Endothelial cell of umbilical vein (primary cell): ENCODE measurements around the gene CLDN3. TPM values are rescaled to one million over a fixed set of nuclear protein-coding genes. Genes with fewer than 3 reads are reported as not detected.

Experiments
- BruUV-seq: library from RNA; stranded (reverse); fragments of 400-500 nt; replicated peaks from 2 replicates; lab custom pipeline; 2021; lab: Mats Ljungman, UMichigan
- CTCF ChIA-PET: fragments of 300-600, 350-600 bp; sonication (Branson Sonifier 250); formaldehyde crosslinking; loops from one replicate; lab custom pipeline; 2021; ENCODE audit warnings: antibody characterized with exemption, inconsistent platforms; lab: Charles Lee
- POLR2A ChIA-PET: fragments of 300-600, 350-600 bp; sonication (Branson Sonifier 250); formaldehyde crosslinking; loops from one replicate; lab custom pipeline; 2021; ENCODE audit warnings: antibody characterized with exemption, inconsistent platforms; lab: Charles Lee
- DNase-seq: peaks from one replicate; pipeline ENCODE4 v3.0.0-alpha.2; 2011; ENCODE audit warnings: low read depth, low spot score
- FAIRE-seq: peaks from 2 replicates; lab custom pipeline; 2011; peaks lifted over from hg19 to GRCh38; lab: Jason Lieb, UNC
- H2AFZ ChIP-seq: 2 replicates; pipeline ENCODE4 v1.6.0; 2012; ENCODE audit warnings: low read depth, low read length, control low read depth, inconsistent platforms
- H3K27ac ChIP-seq: 2 replicates; pipeline ENCODE4 v1.5.1; 2011; ENCODE audit warnings: low read depth, mild to moderate bottlenecking, control low read depth, low read length, moderate library complexity; ENCODE audit not compliant: insufficient read depth
- H3K27me3 ChIP-seq, 2 experiments: 2 replicates each; pipeline versions ENCODE4 v1.6.0 to v1.6.1; 2011; ENCODE audit warnings: low read length in 2 of 2, mixed read lengths in 1 of 2; ENCODE audit not compliant: control insufficient read depth in 2 of 2, insufficient read depth in 2 of 2
- H3K36me3 ChIP-seq, 2 experiments: 2 replicates in 1 of 2; 3 replicates in 1 of 2; pipeline ENCODE4 v1.5.1; 2011; ENCODE audit warnings: low read length in 2 of 2, mild to moderate bottlenecking in 1 of 2, moderate library complexity in 1 of 2; ENCODE audit not compliant: control insufficient read depth in 2 of 2, insufficient read depth in 2 of 2; ENCODE audit errors: extremely low read depth in 1 of 2
- H3K4me1 ChIP-seq: 3 replicates; pipeline ENCODE4 v1.5.1; 2011; ENCODE audit warnings: mild to moderate bottlenecking, low read length; ENCODE audit not compliant: control insufficient read depth, insufficient read depth; ENCODE audit errors: extremely low read depth
- H3K4me2 ChIP-seq: 2 replicates; pipeline ENCODE4 v1.6.1; 2011; ENCODE audit warnings: low read length, control low read depth, mixed read lengths; ENCODE audit not compliant: insufficient read depth
- H3K4me3 ChIP-seq, 3 experiments: fragments of 200-600 bp in 1 of 3; sonication (generic), shearing (Covaris generic) in 1 of 3; replicated peaks in 1 of 3; 2 replicates each; pipeline ENCODE4 v1.5.1; 2011 to 2016; ENCODE audit warnings: control low read depth in 3 of 3, low read length in 3 of 3, mild to moderate bottlenecking in 2 of 3, inconsistent platforms in 1 of 3, low read depth in 1 of 3, moderate library complexity in 1 of 3; ENCODE audit not compliant: insufficient read depth in 1 of 3
- H3K79me2 ChIP-seq: 2 replicates; pipeline ENCODE4 v1.6.0; 2012; ENCODE audit warnings: low read length, inconsistent platforms; ENCODE audit not compliant: control insufficient read depth, insufficient read depth
- H3K9ac ChIP-seq: replicated peaks from 2 replicates; pipeline ENCODE3; 2011; ENCODE audit warnings: low read length, control low read depth; ENCODE audit not compliant: insufficient read depth; ENCODE audit errors: extremely low read depth
- H3K9me1 ChIP-seq: replicated peaks from 3 replicates; pipeline ENCODE4 v1.6.0; 2011; ENCODE audit warnings: mild to moderate bottlenecking, low read length; ENCODE audit not compliant: control insufficient read depth, insufficient read depth; ENCODE audit errors: extremely low read depth
- H3K9me3 ChIP-seq: replicated peaks from 2 replicates; pipeline ENCODE4 v1.5.1; 2012; ENCODE audit warnings: low read length, inconsistent platforms; ENCODE audit not compliant: control insufficient read depth, insufficient read depth
- H4K20me1 ChIP-seq: replicated peaks from 2 replicates; pipeline ENCODE3; 2011; ENCODE audit warnings: mild to moderate bottlenecking, low read length; ENCODE audit not compliant: control insufficient read depth, insufficient read depth; ENCODE audit errors: extremely low read depth
- CTCF ChIP-seq, 2 donors: IDR thresholded peaks; 1 replicate in 1 of 2; 2 replicates in 1 of 2; pipeline ENCODE4 v1.5.1; 2011; ENCODE audit warnings: low read length in 2 of 2, mild to moderate bottlenecking in 2 of 2, moderate library complexity in 2 of 2, control low read depth in 1 of 2, inconsistent platforms in 1 of 2, low read depth in 1 of 2; ENCODE audit not compliant: insufficient read depth in 1 of 2; ENCODE audit errors: extremely low read depth in 1 of 2
- EZH2 ChIP-seq: IDR thresholded peaks from 2 replicates; pipeline ENCODE4 v1.6.1; 2012; ENCODE audit warnings: borderline replicate concordance, low read depth, mild to moderate bottlenecking, moderate library complexity, low read length, inconsistent platforms; ENCODE audit not compliant: severe bottlenecking
- FOS ChIP-seq: IDR thresholded peaks from 2 replicates; pipeline ENCODE4 v1.6.1; 2011; ENCODE audit warnings: mild to moderate bottlenecking, low read length, moderate library complexity, borderline replicate concordance; ENCODE audit not compliant: insufficient read depth
- GATA2 ChIP-seq: IDR thresholded peaks from 2 replicates; pipeline ENCODE4 v1.7.0; 2011; ENCODE audit warnings: low read depth, mild to moderate bottlenecking, moderate library complexity, mixed read lengths, low read length; ENCODE audit not compliant: insufficient read length, insufficient read depth
- JUN ChIP-seq: IDR thresholded peaks from 2 replicates; pipeline ENCODE4 v1.6.1; 2011; ENCODE audit warnings: borderline replicate concordance, low read depth; ENCODE audit not compliant: insufficient read length, insufficient read depth
- MAX ChIP-seq: IDR thresholded peaks from 2 replicates; pipeline ENCODE4 v1.6.1; 2011; ENCODE audit not compliant: insufficient read depth, insufficient read length
- MYC ChIP-seq: IDR thresholded peaks from one replicate; pipeline ENCODE4 v1.6.1; 2011; ENCODE audit warnings: mild to moderate bottlenecking, low read depth, low read length
- POLR2A ChIP-seq: IDR thresholded peaks from 2 replicates; pipeline ENCODE4 v1.6.1; 2012; ENCODE audit warnings: low read depth, mild to moderate bottlenecking, control low read depth, low read length
- POLR2AphosphoS5 ChIP-seq: IDR thresholded peaks from 2 replicates; pipeline ENCODE4 v1.6.1; 2012; ENCODE audit warnings: low read depth, mild to moderate bottlenecking, control low read depth, low read length, moderate library complexity; ENCODE audit not compliant: insufficient read depth
- dilution Hi-C: fragments of 300-500 bp; cut with MboI; formaldehyde crosslinking; loops from one replicate; pipeline ENCODE4 v1.15.0; 2019; ENCODE audit warnings: low sequenced_read_pairs; ENCODE audit not compliant: extremely low pct_ligation_motif_present
- intact Hi-C: fragments of 100-400 bp; cut with micrococcal nuclease; formaldehyde crosslinking; loops from one replicate; pipeline ENCODE4 v1.10.0; 2022
- polyA plus RNA-seq, 4 experiments: library from polyadenylated mRNA; depleted of rRNA in 3 of 4; stranded (reverse) in 3 of 4; unstranded in 1 of 4; fragments of >200 nt; gene quantifications; 2 replicates each; pipeline versions ENCODE4 v1.2.1 to v1.2.3, GENCODE V29; 2011 to 2012; ENCODE audit warnings: missing spikeins in 1 of 4
- total RNA-seq: library from RNA; stranded (reverse); gene quantifications from 2 replicates; pipeline ENCODE4 v1.2.3, GENCODE V29; 2021

The CLDN3 gene
- total and polyA plus RNA-seq, 2 donors (not counting 3 experiments of a cell fraction or from before 2014, with no cell fraction given): 0.62 to 1.9 TPM

GRCh38 chr7:73778801-73779389 lies 8.8 kb upstream of the CLDN3 start:
- BruUV-seq: no TSS peak
- no peak overlapping the region for H2AFZ ChIP-seq
- DNase-seq (no peak), FAIRE-seq (no peak)
- peaks cover 27% of the 10 kb centered on the region for H3K4me1 ChIP-seq
- no peaks in the 10 kb centered on the region for H3K36me3 ChIP-seq
- POLR2A ChIA-PET: no interaction called here
- dilution Hi-C loops (no loop called here), intact Hi-C loops (no loop called here)
- H3K4me2 ChIP-seq: no peak overlapping the region
- CTCF ChIA-PET: no interaction called here
- TF ChIP-seq POLR2A (no peak), EZH2 (no peak), POLR2AphosphoS5 (no peak), CTCF (IDR thresholded peaks at IDR 0.05; ENCODE audit: extremely low read depth in 1 of 2, insufficient read depth in 1 of 2, low read depth in 1 of 2, low read length in 2 of 2) (no peak), JUN (no peak), FOS (no peak), MYC (no peak), GATA2 (no peak), MAX (no peak)
- H3K27me3 ChIP-seq: no peaks in the 10 kb centered on the region
- H3K79me2 ChIP-seq: no peaks in the 10 kb centered on the region
- H3K9me1 ChIP-seq: no peaks in the 10 kb centered on the region
- no peak overlapping the region for H3K27ac ChIP-seq
- H3K9ac ChIP-seq: no peak overlapping the region
- no peaks in the 10 kb centered on the region for H3K9me3 ChIP-seq
- H3K4me3 ChIP-seq: no peak overlapping the region
- no peaks in the 10 kb centered on the region for H4K20me1 ChIP-seq
